ENCODE data around the gene BCL2L14. TPM values are rescaled to one million over a fixed set of nuclear protein-coding genes. Genes with fewer than 3 reads are reported as not detected.

Gene BCL2L14
- total and polyA plus RNA-seq, 2 donors (not counting 1 experiment from before 2014, with no cell fraction given), result 0.04 TPM; not detected in 1

DNA sequence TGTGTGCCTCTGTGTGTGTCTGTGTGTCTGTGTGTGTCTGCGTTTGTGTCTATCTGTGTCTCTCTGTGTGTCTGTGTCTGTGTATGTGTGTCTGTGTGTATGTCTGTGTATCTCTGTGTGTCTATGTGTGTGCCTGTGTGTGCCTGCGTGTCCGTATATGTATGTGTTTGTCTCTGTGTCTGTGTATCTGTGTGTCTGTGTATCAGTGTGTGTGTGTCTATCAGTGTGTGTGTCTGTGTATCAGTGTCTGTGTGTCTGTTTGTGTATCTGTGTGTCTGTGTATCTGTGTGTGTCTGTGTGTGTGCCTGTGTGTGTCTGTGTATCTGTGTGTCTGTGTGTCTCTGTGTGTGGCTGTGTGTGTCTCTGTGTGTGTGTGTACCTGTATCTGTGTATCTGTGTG is 23.1 kb upstream of the BCL2L14 start:
- ATAC-seq (ENCODE audit: low read depth) (no peak), DNase-seq (no peak)
- H3K4me3 ChIP-seq (ENCODE audit: control extremely low read depth in 1 of 5, extremely low read depth in 1 of 5, insufficient read depth in 1 of 5, low read depth in 2 of 5, low read length in 4 of 5), result no peak overlapping the region
- no peaks in the 10 kb centered on the region for H3K4me1 ChIP-seq (ENCODE audit: control insufficient read depth in 2 of 2, insufficient read depth in 2 of 2, low read length in 2 of 2)
- H3K4me1 Mint-ChIP-seq, result no peaks in the 10 kb centered on the region
- H3K27me3 Mint-ChIP-seq, result no peaks in the 10 kb centered on the region
- ChIA-PET POLR2A (no interaction called here), CTCF (no interaction called here)
- H3K4me2 ChIP-seq (replicated peaks; ENCODE audit: low read depth, low read length, poor library complexity, severe bottlenecking), result no peak overlapping the region
- no peak overlapping the region for H3K4me3 Mint-ChIP-seq
- TF ChIP-seq EZH2 (IDR thresholded peaks at IDR 0.05; ENCODE audit: borderline replicate concordance, insufficient read depth, low read depth, low read length, poor library complexity, severe bottlenecking), result no peak
- TF ChIP-seq, protein P1, sequence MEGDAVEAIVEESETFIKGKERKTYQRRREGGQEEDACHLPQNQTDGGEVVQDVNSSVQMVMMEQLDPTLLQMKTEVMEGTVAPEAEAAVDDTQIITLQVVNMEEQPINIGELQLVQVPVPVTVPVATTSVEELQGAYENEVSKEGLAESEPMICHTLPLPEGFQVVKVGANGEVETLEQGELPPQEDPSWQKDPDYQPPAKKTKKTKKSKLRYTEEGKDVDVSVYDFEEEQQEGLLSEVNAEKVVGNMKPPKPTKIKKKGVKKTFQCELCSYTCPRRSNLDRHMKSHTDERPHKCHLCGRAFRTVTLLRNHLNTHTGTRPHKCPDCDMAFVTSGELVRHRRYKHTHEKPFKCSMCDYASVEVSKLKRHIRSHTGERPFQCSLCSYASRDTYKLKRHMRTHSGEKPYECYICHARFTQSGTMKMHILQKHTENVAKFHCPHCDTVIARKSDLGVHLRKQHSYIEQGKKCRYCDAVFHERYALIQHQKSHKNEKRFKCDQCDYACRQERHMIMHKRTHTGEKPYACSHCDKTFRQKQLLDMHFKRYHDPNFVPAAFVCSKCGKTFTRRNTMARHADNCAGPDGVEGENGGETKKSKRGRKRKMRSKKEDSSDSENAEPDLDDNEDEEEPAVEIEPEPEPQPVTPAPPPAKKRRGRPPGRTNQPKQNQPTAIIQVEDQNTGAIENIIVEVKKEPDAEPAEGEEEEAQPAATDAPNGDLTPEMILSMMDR (IDR thresholded peaks at IDR 0.05), result no peak
- intact Hi-C loops (cut with micrococcal nuclease), result no loop called here
- H3K79me2 ChIP-seq (ENCODE audit: control insufficient read depth, insufficient read depth, low read length), result no peaks in the 10 kb centered on the region
- H3K9me3 Mint-ChIP-seq (ENCODE audit: insufficient read depth), result no peaks in the 10 kb centered on the region
- H3K36me3 ChIP-seq (replicated peaks in 1 of 2; ENCODE audit: control extremely low read depth in 1 of 2, control insufficient read depth in 1 of 2, extremely low read depth in 1 of 2, insufficient read depth in 2 of 2, low read length in 1 of 2), result no peaks in the 10 kb centered on the region
- no peak overlapping the region for H2AFZ ChIP-seq (ENCODE audit: insufficient read depth, low read depth, low read length, poor library complexity, severe bottlenecking)
- H4K20me1 ChIP-seq (ENCODE audit: control insufficient read depth, insufficient read depth, low read length, poor library complexity, severe bottlenecking), result no peaks in the 10 kb centered on the region
- 86% methylated on average over 3 of the region's 3 CpGs for WGBS (ENCODE audit: insufficient coverage)
- no peak overlapping the region for H3K9ac ChIP-seq (ENCODE audit: low read length)
- H3K27me3 ChIP-seq (replicated peaks in 1 of 4; ENCODE audit: control extremely low read depth in 1 of 4, control insufficient read depth in 3 of 4, insufficient read depth in 4 of 4, low read length in 3 of 4), result peaks cover 0 to 3% (median 0%) of the 10 kb centered on the region in 4 experiments
- no peak overlapping the region for H3K27ac ChIP-seq (ENCODE audit: low read length in 2 of 2)
- H3K27ac Mint-ChIP-seq, result no peak overlapping the region
- no peaks in the 10 kb centered on the region for H3K9me3 ChIP-seq (ENCODE audit: control extremely low read depth in 1 of 3, control insufficient read depth in 2 of 3, insufficient read depth in 1 of 3, low read length in 2 of 3)

DNA sequence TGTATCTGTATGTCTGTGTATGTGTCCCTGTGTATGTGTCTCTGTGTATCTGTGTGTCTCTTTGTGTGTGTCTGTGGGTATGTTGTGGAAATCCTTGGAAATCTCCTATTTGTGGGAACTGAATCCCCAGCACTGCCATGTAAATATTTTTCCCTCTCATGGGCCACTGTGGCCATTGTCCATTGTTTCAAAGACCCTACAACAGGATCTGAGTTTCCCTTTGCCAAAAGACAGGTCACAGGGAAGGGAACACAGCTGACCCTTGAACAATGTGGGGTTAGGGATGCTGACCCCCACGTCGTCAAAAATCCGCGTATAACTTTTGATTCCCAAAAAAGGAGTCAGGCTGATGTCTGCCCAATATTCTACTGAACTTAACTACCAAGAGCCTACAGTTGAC is 22.5 kb upstream of the BCL2L14 start:
- no peak overlapping the region for H3K9ac ChIP-seq (ENCODE audit: low read length)
- intact Hi-C loops (cut with micrococcal nuclease), result no loop called here
- no peak overlapping the region for H3K4me3 ChIP-seq (ENCODE audit: control extremely low read depth in 1 of 5, extremely low read depth in 1 of 5, insufficient read depth in 1 of 5, low read depth in 2 of 5, low read length in 4 of 5)
- no peak overlapping the region for H2AFZ ChIP-seq (ENCODE audit: insufficient read depth, low read depth, low read length, poor library complexity, severe bottlenecking)
- no peak for DNase-seq
- no peaks in the 10 kb centered on the region for H3K36me3 ChIP-seq (replicated peaks in 1 of 2; ENCODE audit: control extremely low read depth in 1 of 2, control insufficient read depth in 1 of 2, extremely low read depth in 1 of 2, insufficient read depth in 2 of 2, low read length in 1 of 2)
- Mint-ChIP-seq H3K4me1 (no peaks in the 10 kb centered on the region), H3K4me3 (no peak overlapping the region), H3K27ac (no peak overlapping the region), H3K27me3 (no peaks in the 10 kb centered on the region), H3K9me3 (ENCODE audit: insufficient read depth) (no peaks in the 10 kb centered on the region)
- H4K20me1 ChIP-seq (ENCODE audit: control insufficient read depth, insufficient read depth, low read length, poor library complexity, severe bottlenecking), result no peaks in the 10 kb centered on the region
- no peak overlapping the region for H3K4me2 ChIP-seq (replicated peaks; ENCODE audit: low read depth, low read length, poor library complexity, severe bottlenecking)
- H3K27ac ChIP-seq (ENCODE audit: low read length in 2 of 2), result no peak overlapping the region
- no CpG with 5 or more reads among the region's 4 CpGs for WGBS (ENCODE audit: insufficient coverage)
- no peaks in the 10 kb centered on the region for H3K79me2 ChIP-seq (ENCODE audit: control insufficient read depth, insufficient read depth, low read length)
- H3K4me1 ChIP-seq (ENCODE audit: control insufficient read depth in 2 of 2, insufficient read depth in 2 of 2, low read length in 2 of 2), result no peaks in the 10 kb centered on the region
- ChIA-PET CTCF (no interaction called here), POLR2A (no interaction called here)
- ATAC-seq (ENCODE audit: low read depth), result no peak
- H3K9me3 ChIP-seq (ENCODE audit: control extremely low read depth in 1 of 3, control insufficient read depth in 2 of 3, insufficient read depth in 1 of 3, low read length in 2 of 3), result no peaks in the 10 kb centered on the region
- TF ChIP-seq, protein P1 (IDR thresholded peaks at IDR 0.05), result no peak
- no peak for TF ChIP-seq EZH2 (IDR thresholded peaks at IDR 0.05; ENCODE audit: borderline replicate concordance, insufficient read depth, low read depth, low read length, poor library complexity, severe bottlenecking)
- H3K27me3 ChIP-seq (replicated peaks in 1 of 4; ENCODE audit: control extremely low read depth in 1 of 4, control insufficient read depth in 3 of 4, insufficient read depth in 4 of 4, low read length in 3 of 4), result peaks cover 0 to 3% (median 0%) of the 10 kb centered on the region in 4 experiments

Measured in B cell (primary cell).